AG09319 (cell line): Measurements from ENCODE around the gene SLC6A20.
A peak's percentile ranks its signal among the peaks of the same experiment; 100 is the strongest.

ENCODE experiments used
- DNase-seq: peaks from one replicate; pipeline ENCODE4 v3.0.0-alpha.2; 2010; ENCODE audit warnings: low read depth; ENCODE audit errors: extremely low read depth
- CTCF ChIP-seq: IDR thresholded peaks from 2 replicates; pipeline ENCODE4 v1.5.1; 2011; ENCODE audit warnings: low read depth, mild to moderate bottlenecking, inconsistent platforms, low read length, moderate library complexity

The SLC6A20 gene

GRCh38 chr3:45795882-45796765 lies at the start of gene SLC6A20:
Gene SLC6A20, minus strand, starts transcription at chr3:45796536. Its CDS starts 117 bp downstream, at chr3:45796419.
- no peak for DNase-seq
- TF ChIP-seq CTCF, result no peak

- no peak for TF ChIP-seq CTCF
- no peak for DNase-seq
Observed at GRCh38 chr3:45844616-45845015, 48.3 kb upstream of the SLC6A20 start.

GRCh38 chr3:45842851-45843625 lies 46.7 kb upstream of the SLC6A20 start:
- DNase-seq, result no peak
- no peak for TF ChIP-seq CTCF

- peak; percentile 90 for DNase-seq
- no peak for TF ChIP-seq CTCF
Observed at GRCh38 chr3:45841757-45842491, 45.6 kb upstream of the SLC6A20 start, which contains the start of gene LZTFL1. Gene LZTFL1, minus strand, starts transcription at chr3:45842119. Its CDS starts 128 bp downstream, at chr3:45841991.

GRCh38 chr3:45841420-45841756 lies 45.1 kb upstream of the SLC6A20 start:
- no peak for DNase-seq
- TF ChIP-seq CTCF, result no peak

- DNase-seq, result no peak
- TF ChIP-seq CTCF, result no peak
Observed at GRCh38 chr3:45838466-45838865, 42.1 kb upstream of the SLC6A20 start.

GRCh38 chr3:45832699-45833098 lies 36.4 kb upstream of the SLC6A20 start:
- no peak for DNase-seq
- peak; percentile 11 for TF ChIP-seq CTCF
